ENCODE data around the gene STK32B. TPM values are rescaled to one million over a fixed set of nuclear protein-coding genes. Genes with fewer than 3 reads are reported as not detected.
"Not testable (repeated sequence)": the region's sequence is repeated elsewhere in the genome, so short reads cannot be mapped to it uniquely, and the experiment has no call there.

Gene STK32B
- polyA plus RNA-seq, 2 donors = 0.22 to 0.24 TPM

- Histone ChIP-seq H3K27me3 (ENCODE audit: control insufficient read depth in 1 of 2, insufficient read depth in 2 of 2, low read length in 2 of 2) (peaks cover 0 to 2% of the 10 kb centered on the region in 2 donors), H3K36me3 (ENCODE audit: control insufficient read depth in 2 of 2, insufficient read depth in 2 of 2, low read length in 1 of 2) (no peaks in the 10 kb centered on the region), H3K9me3 (ENCODE audit: control insufficient read depth in 2 of 2, insufficient read depth in 1 of 2, low read depth in 1 of 2, low read length in 1 of 2) (no peaks in the 10 kb centered on the region), H3K4me1 (ENCODE audit: control insufficient read depth in 2 of 2, insufficient read depth in 2 of 2, low read length in 1 of 2) (no peaks in the 10 kb centered on the region), H3K4me3 (ENCODE audit: low read depth in 1 of 2, low read length in 2 of 2) (no peak overlapping the region), H3K27ac (ENCODE audit: low read depth in 2 of 2, low read length in 1 of 2) (no peak overlapping the region)
- 53 to 60% methylated on average over 17 of the region's 17 CpGs for WGBS, 2 donors
Observed at GRCh38 chr4:5157791-5158770, 106.8 kb downstream of the STK32B start.

DNA sequence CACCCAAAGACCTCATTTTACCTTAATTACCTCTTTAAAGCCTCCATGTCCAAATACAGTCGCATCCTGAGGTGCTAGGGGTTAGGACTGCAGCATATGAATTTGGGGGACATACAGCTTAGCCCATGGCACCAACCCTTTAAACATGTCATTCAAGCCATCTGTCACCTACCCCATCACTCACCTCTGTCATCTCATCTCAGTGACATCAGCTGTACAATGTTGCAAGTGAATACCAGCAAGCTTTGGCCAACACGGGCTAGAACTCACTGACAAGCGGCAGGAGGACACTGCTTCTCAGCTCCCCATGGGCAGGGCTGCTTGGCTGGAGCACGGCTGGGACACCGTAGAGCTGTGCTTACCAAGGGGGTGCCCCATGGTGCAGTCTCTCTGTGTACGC, 107.5 kb downstream of the STK32B start:
- Histone ChIP-seq H3K27ac (ENCODE audit: low read depth in 2 of 2, low read length in 1 of 2) (no peak overlapping the region), H3K27me3 (ENCODE audit: control insufficient read depth in 1 of 2, insufficient read depth in 2 of 2, low read length in 2 of 2) (no peaks in the 10 kb centered on the region), H3K9me3 (ENCODE audit: control insufficient read depth in 2 of 2, insufficient read depth in 1 of 2, low read depth in 1 of 2, low read length in 1 of 2) (no peaks in the 10 kb centered on the region), H3K4me1 (ENCODE audit: control insufficient read depth in 2 of 2, insufficient read depth in 2 of 2, low read length in 1 of 2) (no peaks in the 10 kb centered on the region), H3K4me3 (ENCODE audit: low read depth in 1 of 2, low read length in 2 of 2) (no peak overlapping the region), H3K36me3 (ENCODE audit: control insufficient read depth in 2 of 2, insufficient read depth in 2 of 2, low read length in 1 of 2) (no peaks in the 10 kb centered on the region)
- 85 to 87% methylated on average over 6 of the region's 6 CpGs for WGBS, 2 donors

GRCh38 chr4:5160668-5161067, 109.4 kb downstream of the STK32B start:
- Histone ChIP-seq H3K4me1 (ENCODE audit: control insufficient read depth in 2 of 2, insufficient read depth in 2 of 2, low read length in 1 of 2) (no peaks in the 10 kb centered on the region), H3K4me3 (ENCODE audit: low read depth in 1 of 2, low read length in 2 of 2) (no peak overlapping the region), H3K36me3 (ENCODE audit: control insufficient read depth in 2 of 2, insufficient read depth in 2 of 2, low read length in 1 of 2) (no peaks in the 10 kb centered on the region), H3K27me3 (ENCODE audit: control insufficient read depth in 1 of 2, insufficient read depth in 2 of 2, low read length in 2 of 2) (no peaks in the 10 kb centered on the region), H3K9me3 (ENCODE audit: control insufficient read depth in 2 of 2, insufficient read depth in 1 of 2, low read depth in 1 of 2, low read length in 1 of 2) (no peaks in the 10 kb centered on the region), H3K27ac (ENCODE audit: low read depth in 2 of 2, low read length in 1 of 2) (no peak overlapping the region)
- 71% methylated on average over 4 of the region's 4 CpGs for WGBS, 2 donors

DNA sequence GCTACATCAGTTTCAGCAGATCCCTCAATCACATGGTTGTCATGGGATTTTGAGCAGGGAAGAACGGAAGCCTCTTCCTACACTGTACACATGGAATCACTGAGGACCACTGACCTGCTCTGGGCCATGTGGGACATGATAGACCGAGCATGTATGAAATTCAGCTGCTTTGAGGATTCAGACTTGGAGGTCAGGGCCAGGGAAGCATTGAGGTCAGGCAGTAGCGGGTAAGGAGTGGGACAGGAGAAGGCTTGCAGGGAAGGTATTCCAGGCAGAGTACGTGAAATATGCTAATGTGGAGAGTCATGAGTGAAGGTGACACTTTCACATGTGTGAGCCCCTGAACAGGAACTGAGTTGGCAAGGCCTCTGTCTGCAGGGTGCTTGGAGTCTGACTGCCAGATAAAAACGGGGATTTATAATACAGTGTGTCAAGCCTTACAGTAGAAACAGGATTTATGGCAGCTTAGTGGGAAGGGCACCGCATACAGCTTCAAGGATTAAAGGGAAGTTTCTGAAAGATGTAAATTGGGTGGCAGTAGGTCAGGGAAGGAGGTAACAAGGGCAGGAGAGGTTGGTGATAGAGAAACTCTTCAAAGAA, 111.7 kb downstream of the STK32B start:
- no peaks in the 10 kb centered on the region for H3K4me1 ChIP-seq (ENCODE audit: control insufficient read depth in 2 of 2, insufficient read depth in 2 of 2, low read length in 1 of 2)
- no peaks in the 10 kb centered on the region for H3K27me3 ChIP-seq (ENCODE audit: control insufficient read depth in 1 of 2, insufficient read depth in 2 of 2, low read length in 2 of 2)
- no peak overlapping the region for H3K27ac ChIP-seq (ENCODE audit: low read depth in 2 of 2, low read length in 1 of 2)
- no peak overlapping the region for H3K4me3 ChIP-seq (ENCODE audit: low read depth in 1 of 2, low read length in 2 of 2)
- peaks cover 0 to 3% of the 10 kb centered on the region in 2 donors for H3K9me3 ChIP-seq (ENCODE audit: control insufficient read depth in 2 of 2, insufficient read depth in 1 of 2, low read depth in 1 of 2, low read length in 1 of 2)
- H3K36me3 ChIP-seq (ENCODE audit: control insufficient read depth in 2 of 2, insufficient read depth in 2 of 2, low read length in 1 of 2) = no peaks in the 10 kb centered on the region
- 57 to 61% methylated on average over 6 of the region's 6 CpGs for WGBS, 2 donors

- Histone ChIP-seq H3K27me3 (ENCODE audit: control insufficient read depth in 1 of 2, insufficient read depth in 2 of 2, low read length in 2 of 2) (no peaks in the 10 kb centered on the region), H3K27ac (ENCODE audit: low read depth in 2 of 2, low read length in 1 of 2) (no peak overlapping the region), H3K36me3 (ENCODE audit: control insufficient read depth in 2 of 2, insufficient read depth in 2 of 2, low read length in 1 of 2) (no peaks in the 10 kb centered on the region), H3K9me3 (ENCODE audit: control insufficient read depth in 2 of 2, insufficient read depth in 1 of 2, low read depth in 1 of 2, low read length in 1 of 2) (peaks cover 0 to 3% of the 10 kb centered on the region in 2 donors), H3K4me3 (ENCODE audit: low read depth in 1 of 2, low read length in 2 of 2) (no peak overlapping the region), H3K4me1 (ENCODE audit: control insufficient read depth in 2 of 2, insufficient read depth in 2 of 2, low read length in 1 of 2) (no peaks in the 10 kb centered on the region)
- 85 to 87% methylated on average over 10 of the region's 10 CpGs for WGBS, 2 donors
Observed at GRCh38 chr4:5164221-5164912, 113.1 kb downstream of the STK32B start.

- Histone ChIP-seq H3K27me3 (ENCODE audit: control insufficient read depth in 1 of 2, insufficient read depth in 2 of 2, low read length in 2 of 2) (no peaks in the 10 kb centered on the region), H3K9me3 (ENCODE audit: control insufficient read depth in 2 of 2, insufficient read depth in 1 of 2, low read depth in 1 of 2, low read length in 1 of 2) (peaks cover 0 to 3% of the 10 kb centered on the region in 2 donors), H3K27ac (ENCODE audit: low read depth in 2 of 2, low read length in 1 of 2) (no peak overlapping the region), H3K4me3 (ENCODE audit: low read depth in 1 of 2, low read length in 2 of 2) (no peak overlapping the region), H3K36me3 (ENCODE audit: control insufficient read depth in 2 of 2, insufficient read depth in 2 of 2, low read length in 1 of 2) (no peaks in the 10 kb centered on the region), H3K4me1 (ENCODE audit: control insufficient read depth in 2 of 2, insufficient read depth in 2 of 2, low read length in 1 of 2) (no peaks in the 10 kb centered on the region)
- 64 to 72% methylated on average over 29 of the region's 29 CpGs for WGBS, 2 donors
Observed at GRCh38 chr4:5165420-5166369, 114.4 kb downstream of the STK32B start.

DNA sequence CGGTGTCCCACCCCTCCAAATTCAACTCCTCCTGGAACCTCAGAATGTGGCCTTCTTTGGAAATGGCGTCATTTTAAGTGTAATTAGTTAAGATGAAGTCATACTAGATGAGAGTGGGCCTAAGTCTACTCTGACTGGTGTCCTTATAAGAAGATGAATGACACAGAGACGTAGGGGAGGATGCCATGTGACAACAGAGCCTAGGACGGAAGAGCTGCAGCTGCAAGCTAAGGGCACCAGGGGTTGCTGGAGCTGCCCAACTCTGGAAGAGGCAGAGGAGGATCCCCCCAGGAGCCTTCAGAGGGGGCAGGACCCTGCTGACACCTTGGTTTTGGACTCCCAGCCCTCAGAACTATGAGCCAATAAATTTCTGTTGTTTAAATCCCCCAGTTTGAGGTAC, 115.1 kb downstream of the STK32B start:
- peaks cover 0 to 3% of the 10 kb centered on the region in 2 donors for H3K9me3 ChIP-seq (ENCODE audit: control insufficient read depth in 2 of 2, insufficient read depth in 1 of 2, low read depth in 1 of 2, low read length in 1 of 2)
- no peak overlapping the region for H3K27ac ChIP-seq (ENCODE audit: low read depth in 2 of 2, low read length in 1 of 2)
- H3K4me3 ChIP-seq (ENCODE audit: low read depth in 1 of 2, low read length in 2 of 2) = no peak overlapping the region
- WGBS, 2 donors = 81 to 85% methylated on average over 4 of the region's 4 CpGs
- no peaks in the 10 kb centered on the region for H3K36me3 ChIP-seq (ENCODE audit: control insufficient read depth in 2 of 2, insufficient read depth in 2 of 2, low read length in 1 of 2)
- H3K27me3 ChIP-seq (ENCODE audit: control insufficient read depth in 1 of 2, insufficient read depth in 2 of 2, low read length in 2 of 2) = no peaks in the 10 kb centered on the region
- no peaks in the 10 kb centered on the region for H3K4me1 ChIP-seq (ENCODE audit: control insufficient read depth in 2 of 2, insufficient read depth in 2 of 2, low read length in 1 of 2)

DNA sequence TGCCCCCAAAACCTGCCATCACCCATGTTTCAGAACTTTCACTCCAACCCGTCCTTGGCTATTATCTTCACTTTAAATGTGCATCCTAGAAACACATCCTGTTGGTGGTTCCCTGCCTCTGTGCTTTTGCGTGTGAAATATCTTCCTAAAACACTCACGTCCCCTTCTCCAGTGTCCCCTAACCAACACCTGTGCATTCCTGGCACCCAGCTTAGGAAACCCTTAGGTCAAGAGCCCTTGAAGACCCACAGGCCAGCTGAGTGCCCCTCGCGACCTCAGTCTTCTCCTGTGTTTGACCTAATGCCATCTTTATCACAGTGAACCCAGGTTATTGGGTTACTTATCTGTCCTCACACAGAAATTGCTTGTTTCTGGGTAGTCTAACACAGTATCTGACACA, 117.6 kb downstream of the STK32B start:
- Histone ChIP-seq H3K4me1 (ENCODE audit: control insufficient read depth in 2 of 2, insufficient read depth in 2 of 2, low read length in 1 of 2) (no peaks in the 10 kb centered on the region), H3K36me3 (ENCODE audit: control insufficient read depth in 2 of 2, insufficient read depth in 2 of 2, low read length in 1 of 2) (no peaks in the 10 kb centered on the region), H3K27me3 (ENCODE audit: control insufficient read depth in 1 of 2, insufficient read depth in 2 of 2, low read length in 2 of 2) (no peaks in the 10 kb centered on the region), H3K27ac (ENCODE audit: low read depth in 2 of 2, low read length in 1 of 2) (no peak overlapping the region), H3K4me3 (ENCODE audit: low read depth in 1 of 2, low read length in 2 of 2) (no peak overlapping the region), H3K9me3 (ENCODE audit: control insufficient read depth in 2 of 2, insufficient read depth in 1 of 2, low read depth in 1 of 2, low read length in 1 of 2) (peaks cover 0 to 3% of the 10 kb centered on the region in 2 donors)
- 87 to 89% methylated on average over 5 of the region's 5 CpGs for WGBS, 2 donors

GRCh38 chr4:5175836-5176235, 124.6 kb downstream of the STK32B start:
- H3K27ac ChIP-seq (ENCODE audit: low read depth in 2 of 2, low read length in 1 of 2); H3K4me1 ChIP-seq (ENCODE audit: control insufficient read depth in 2 of 2, insufficient read depth in 2 of 2, low read length in 1 of 2); H3K9me3 ChIP-seq (ENCODE audit: control insufficient read depth in 2 of 2, insufficient read depth in 1 of 2, low read depth in 1 of 2, low read length in 1 of 2); H3K27me3 ChIP-seq (ENCODE audit: control insufficient read depth in 1 of 2, insufficient read depth in 2 of 2, low read length in 2 of 2); H3K36me3 ChIP-seq (ENCODE audit: control insufficient read depth in 2 of 2, insufficient read depth in 2 of 2, low read length in 1 of 2); H3K4me3 ChIP-seq (ENCODE audit: low read depth in 1 of 2, low read length in 2 of 2): not testable (repeated sequence)
- 89 to 94% methylated on average over 11 of the region's 11 CpGs for WGBS, 2 donors
